GM19035 (cell line): ENCODE results near the gene RPL32.
"Not testable (repeated sequence)": the region's sequence is repeated elsewhere in the genome, so short reads cannot be mapped to it uniquely, and the experiment has no call there.

Source experiments
- ATAC-seq: cut with Tn5 transposase; IDR thresholded peaks from one replicate; pipeline ENCODE4 v1.9.1; 2021; ENCODE audit not compliant: unreplicated experiment

Gene RPL32

DNA sequence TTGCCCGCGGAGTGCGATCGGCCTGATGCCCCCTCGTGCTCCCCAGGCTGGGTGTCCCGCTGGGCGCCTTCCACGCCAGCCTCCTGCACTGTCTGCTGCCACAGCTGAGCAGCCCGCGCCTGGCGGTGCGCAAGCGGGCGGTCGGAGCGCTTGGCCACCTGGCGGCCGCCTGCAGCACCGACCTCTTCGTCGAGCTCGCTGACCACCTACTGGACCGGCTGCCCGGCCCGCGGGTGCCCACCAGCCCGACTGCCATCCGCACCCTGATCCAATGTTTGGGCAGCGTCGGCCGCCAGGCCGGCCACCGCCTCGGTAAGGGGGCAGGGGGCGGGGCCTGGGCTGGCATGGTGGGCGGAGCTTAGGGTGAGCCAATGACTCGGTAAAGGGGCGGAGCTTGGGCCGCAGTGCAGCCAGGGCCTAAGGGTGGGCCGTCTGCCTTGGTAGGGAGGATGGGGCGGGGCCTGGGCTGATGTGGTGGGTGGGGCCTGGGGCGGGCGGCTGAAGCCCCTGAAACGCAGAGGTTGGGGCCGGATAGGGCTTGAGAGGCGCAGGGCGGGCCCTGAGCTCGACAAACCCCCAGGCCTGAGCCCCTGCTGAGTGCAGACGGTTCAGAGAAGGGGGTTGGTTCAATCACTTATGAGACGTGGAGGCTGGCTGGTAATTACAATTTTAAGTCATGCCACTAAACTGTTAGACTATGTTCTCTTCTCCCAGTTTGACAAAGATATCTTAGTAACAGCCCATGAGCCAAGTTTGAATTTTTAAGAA lies 31.2 kb downstream of the RPL32 start:
- peak; percentile 98 for ATAC-seq

DNA sequence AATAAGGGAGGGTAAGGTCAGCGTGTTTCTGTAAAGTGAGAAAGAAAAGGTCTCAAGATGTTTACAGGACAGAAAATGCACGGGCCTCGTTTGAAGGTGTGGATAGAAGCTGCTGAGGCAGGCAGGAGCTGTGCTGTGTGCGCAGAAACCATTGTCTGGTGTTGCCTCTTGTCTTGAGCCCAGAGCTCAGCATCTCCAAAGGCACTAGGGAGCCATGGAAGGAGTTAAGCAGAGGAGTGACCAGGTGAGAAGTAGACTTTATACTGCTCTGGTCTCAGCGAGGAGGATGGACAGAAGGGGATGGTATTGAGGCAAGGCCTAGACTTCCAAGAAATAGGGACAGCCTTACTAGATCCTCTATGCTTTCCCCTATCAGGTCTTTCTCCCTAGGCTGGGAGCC lies 31.9 kb downstream of the RPL32 start:
- ATAC-seq = no peak

DNA sequence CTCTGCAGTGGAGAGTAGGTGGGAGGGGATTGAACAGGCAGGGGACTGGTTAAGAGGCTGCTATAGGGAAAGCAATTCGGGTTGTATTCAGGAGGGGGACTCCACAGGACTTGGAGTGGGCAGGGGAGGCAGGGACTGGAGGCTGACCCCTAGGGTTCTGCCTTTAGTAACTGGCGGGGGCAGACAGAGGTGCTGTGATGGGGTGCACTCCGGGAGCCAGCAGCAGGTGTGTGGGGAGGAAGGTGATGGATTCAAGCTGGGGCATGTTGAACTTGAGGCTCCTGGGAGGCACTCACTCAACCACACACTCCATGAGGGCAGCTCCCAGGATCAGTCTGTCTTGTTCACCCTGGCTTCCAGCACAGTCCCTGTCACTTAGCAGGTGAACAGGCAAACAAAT lies 32.4 kb downstream of the RPL32 start:
- no peak for ATAC-seq

DNA sequence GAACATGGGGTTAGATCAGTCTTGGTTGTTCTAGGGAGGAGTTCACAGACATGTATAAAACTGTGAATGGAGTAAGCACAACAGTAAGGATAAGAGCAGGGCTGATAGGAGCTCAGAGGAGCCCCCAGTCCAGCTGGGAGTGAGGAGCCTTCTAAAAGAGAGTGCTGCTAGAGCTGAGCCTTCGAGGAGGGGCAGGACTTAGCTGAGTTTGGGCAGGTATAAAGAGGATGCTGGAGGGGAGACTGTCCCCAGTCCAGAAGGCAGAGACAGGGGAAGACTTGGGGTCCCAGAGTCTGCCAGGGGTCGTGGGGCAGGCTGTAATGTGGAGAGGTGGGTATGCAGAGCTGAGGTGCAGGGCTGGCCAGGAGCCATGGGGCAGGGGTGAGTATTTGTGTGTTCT lies 32.8 kb downstream of the RPL32 start:
- no peak for ATAC-seq

- no peak for ATAC-seq
These were observed 33.6 kb downstream of the RPL32 start for GRCh38 chr3:12807601-12808359.

GRCh38 chr3:12807066-12807465 lies 34.3 kb downstream of the RPL32 start:
- no peak for ATAC-seq

DNA sequence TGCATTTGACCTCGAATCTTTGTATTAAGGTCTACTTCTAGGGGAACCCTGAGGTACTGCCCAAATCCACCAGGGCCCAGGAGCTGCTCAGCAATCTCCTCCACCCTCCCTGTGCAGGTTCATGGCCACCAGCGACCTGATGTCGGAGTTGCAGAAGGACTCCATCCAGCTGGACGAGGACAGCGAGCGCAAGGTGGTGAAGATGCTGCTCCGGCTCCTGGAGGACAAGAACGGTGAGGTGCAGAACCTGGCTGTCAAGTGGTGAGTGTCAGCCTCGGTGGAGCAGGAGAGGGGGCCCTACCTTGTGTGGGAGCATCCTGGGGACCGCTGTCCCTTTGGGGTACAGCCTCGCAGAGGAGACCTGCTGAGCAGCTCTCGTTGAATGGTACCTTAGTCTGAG lies 38.0 kb downstream of the RPL32 start:
- no peak for ATAC-seq

DNA sequence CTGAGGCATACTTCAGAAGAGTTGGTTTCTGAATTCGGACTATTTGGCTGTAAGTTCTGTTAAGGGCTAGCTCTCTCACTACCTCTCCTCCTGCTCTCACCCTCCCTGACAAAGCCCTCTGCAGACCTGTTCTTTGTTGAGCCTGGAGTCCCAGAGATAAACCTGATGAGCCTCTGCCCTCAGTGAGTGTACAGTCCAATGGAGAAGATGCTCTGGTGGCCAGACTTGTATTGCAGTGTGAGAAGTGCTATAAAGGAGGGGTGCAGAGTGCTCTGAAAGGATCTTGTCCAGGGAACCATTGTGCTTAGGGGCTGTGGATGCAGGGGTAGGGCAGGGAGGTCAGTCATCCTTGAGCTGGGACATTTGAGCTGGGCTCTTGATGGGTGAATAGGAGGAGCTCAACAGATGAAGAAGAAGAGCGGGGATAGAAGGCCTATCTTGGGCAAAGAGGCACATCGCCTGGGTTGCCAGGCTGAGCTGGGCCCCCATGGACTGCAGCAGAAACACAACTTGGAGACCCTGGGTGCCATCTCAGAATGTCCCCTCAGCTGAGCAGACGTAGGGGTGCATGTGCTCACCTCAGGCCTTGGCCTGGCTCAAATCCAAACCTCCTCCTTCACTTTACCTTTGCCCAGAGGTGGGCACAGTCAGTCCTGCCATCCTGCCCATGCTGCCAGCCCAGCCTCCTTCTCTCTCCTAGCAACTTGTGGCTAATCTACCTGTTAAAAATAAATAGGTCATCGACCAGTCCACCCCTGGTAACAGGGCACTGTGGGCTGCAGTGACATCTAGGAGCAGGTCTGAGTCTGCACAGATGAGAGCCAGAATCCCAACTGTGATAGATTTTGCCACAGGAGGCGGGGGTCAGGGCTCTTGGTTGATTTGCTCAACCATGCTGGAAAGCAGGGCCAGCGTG lies 41.6 kb downstream of the RPL32 start:
- ATAC-seq = no peak

DNA sequence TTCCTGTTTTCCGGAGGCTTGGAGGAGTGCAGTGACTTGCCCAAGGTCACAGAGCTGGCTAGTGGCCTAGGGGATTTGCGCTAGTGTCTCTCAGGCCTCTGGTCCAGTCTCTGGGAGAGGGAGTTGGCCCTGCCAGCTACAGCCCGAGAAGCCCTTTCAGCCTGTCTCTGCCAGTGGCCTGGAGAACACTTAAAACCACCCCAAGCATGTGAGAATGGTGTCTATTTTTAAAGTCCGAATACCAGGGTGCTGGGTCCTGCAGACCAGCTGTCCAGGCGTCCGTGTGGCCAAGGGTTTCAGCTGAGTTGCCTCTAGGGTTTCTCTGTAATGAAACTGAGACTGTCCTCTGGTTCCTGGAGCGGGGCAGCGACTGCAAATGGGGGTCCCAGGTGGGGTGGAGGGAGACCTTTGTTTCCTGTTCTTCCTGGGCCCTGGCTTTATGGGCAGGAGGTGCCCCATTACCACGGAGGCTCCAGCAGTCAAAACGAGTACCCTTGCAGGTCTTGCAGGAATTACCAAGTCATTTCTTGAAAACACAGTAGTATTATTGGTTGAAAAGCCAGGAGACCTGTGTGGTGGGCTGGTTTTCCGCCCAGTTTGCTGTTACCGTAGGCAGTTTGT lies 42.7 kb downstream of the RPL32 start:
- no peak for ATAC-seq

GRCh38 chr3:12797892-12798558 lies 43.3 kb downstream of the RPL32 start:
- ATAC-seq = no peak

DNA sequence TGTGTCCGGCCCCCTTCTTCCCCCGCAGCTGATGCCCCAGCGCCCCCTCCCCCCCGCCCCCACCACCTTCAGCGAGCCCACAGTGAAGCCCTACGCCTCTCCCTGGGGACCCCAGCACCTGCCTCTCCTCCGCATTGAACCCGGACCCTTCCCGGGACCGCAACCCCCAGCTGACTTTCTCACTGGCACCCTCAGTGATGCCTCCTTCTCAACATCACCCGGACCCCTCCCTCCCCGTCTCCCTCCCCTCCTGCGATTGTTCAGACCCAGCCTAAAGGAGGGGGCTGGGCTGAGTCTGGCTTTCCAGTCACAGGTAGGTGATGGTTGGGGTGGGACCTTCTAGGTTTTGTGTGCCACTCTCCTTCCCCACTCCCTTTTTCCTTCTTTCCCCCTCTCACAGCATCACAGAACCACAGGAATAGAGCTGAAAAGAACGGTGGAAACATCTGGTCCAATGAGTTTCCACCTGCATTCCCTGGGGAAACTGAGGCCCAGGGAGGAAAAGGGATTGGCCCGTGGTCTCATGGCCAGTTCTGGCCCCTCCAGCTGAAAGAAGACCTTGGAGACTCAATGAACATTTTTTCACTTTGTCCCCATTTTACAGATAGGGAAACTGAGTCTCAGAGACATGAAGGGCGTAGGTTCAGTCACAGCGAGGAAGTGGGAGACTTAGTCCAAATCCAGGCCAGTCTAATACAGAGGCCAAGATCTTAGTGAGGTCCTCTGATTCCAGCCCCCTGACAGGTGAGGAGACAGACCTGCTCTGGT lies 44.1 kb downstream of the RPL32 start:
- no peak for ATAC-seq

DNA sequence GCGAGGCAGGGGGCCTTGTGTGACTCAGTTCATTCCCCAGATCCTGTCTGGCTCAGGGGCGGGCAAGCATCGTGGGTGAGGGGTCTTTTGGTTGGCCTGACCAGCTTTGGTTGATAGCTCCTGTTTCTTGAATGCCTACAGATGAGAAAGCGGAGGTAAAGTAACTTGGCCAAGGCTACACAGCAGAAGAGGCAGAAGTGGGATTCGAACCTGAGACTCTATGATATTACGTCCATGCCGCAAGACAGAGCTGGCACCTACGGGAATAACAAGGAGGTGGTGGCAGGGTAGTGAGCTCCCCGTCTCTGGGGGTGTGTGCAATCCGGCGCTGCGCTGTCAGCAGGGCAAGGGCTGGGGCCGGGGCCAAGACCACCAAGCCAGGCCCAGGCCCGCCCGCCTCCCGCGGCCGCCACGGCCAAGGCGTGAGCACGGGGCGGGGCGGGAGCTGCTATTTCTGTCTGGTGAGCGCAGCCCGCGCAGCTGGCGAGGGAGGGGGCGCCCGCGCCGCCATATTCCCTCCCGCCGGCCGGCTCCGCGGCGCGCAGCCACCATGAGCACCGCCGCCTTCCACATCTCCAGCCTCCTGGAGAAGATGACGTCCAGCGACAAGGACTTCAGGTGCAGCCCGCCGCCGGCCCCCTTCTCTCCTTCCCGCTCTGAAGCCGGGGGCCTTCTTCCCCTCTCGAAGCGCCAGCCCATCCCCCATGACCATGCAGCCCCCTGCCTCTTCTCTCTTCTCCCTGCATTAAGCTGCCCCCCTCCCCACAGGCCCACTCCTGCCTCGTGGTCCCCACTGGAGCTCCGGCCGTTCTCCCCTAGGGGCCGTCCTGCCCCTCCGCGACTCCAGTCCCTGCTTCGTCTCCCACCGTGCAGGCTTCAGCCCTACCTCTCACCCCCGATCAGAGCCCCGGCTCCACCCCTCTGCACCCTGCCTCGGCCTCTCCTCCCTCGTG lies 44.9 kb downstream of the RPL32 start, which contains the start of gene CAND2:
Gene CAND2, plus strand, starts transcription at position 510 of the 953 bp plus-strand sequence. Its CDS starts 41 bp downstream, at position 551.
- no peak for ATAC-seq

DNA sequence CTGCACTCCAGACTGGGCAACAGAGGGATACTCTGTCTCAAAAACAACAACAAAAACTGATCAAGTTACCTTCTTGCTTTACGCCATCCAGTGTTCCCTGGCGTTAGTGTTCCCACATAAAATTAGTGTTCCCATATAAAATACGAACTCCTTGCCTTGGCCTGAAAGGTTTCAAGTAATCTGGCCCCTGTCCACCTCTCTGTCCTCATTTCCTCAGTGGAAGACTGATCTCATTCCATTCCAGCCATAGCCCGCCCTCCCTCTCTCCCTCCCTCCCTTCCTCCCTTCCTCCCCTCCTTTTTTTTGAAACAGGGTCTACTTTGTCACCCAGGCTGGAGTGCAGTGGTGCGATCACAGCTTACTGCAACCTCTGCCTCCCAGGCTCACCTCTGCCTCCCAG lies 47.7 kb downstream of the RPL32 start:
- ATAC-seq = no peak

DNA sequence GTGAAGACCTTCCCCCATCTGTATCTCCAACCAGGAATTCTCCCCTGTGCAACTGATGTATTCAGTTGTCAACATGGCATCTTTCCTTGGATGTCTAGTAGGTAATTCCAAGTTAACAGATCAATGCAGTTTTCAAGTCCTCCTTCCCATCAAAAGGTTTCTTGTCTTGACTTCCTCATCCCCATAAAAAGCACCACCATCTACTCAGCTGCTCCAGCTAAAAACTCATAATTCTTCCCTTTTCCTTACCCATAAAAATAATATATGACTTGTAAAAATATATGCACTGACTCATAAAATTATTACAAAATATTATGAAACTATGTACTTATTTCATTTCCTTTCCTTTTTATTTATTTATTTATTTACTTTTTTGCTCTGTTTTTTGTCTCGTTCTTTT lies 49.9 kb downstream of the RPL32 start:
- ATAC-seq = no peak

DNA sequence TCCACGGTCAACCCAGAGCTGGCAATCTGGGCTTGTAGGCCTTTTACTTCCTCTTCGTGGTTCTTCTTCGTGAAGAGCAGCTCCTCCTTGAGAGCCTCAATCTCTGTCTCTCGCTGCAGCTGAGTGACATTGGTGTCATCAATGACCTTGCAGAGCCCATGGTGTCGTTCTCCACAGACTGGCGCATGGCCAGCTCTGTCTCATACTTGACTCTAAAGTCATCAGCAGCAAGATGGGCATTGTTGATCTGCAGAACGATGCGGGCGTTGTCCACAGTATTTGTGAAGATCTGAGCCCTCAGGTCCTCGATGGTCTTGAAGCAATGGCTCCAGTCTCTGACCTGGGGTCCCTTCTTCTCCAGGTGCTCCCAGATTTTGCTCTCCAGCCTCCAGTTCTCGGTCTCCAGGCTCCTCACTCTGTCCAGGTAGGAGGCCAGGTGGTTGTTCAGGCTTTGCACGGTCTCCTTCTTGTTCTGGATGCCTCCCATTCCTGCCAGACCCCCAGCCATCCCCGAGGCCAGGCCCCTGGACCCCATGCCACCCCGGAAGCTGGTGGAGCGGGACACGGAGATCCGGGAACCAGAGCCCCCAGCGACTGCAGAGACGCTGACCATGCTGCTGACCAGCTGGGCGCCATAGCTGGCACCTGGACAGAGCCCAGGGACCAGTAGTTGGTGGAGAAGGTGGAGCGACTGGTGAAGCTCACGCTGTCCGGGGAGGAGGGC lies 53.2 kb downstream of the RPL32 start:
- ATAC-seq = not testable (repeated sequence)

DNA sequence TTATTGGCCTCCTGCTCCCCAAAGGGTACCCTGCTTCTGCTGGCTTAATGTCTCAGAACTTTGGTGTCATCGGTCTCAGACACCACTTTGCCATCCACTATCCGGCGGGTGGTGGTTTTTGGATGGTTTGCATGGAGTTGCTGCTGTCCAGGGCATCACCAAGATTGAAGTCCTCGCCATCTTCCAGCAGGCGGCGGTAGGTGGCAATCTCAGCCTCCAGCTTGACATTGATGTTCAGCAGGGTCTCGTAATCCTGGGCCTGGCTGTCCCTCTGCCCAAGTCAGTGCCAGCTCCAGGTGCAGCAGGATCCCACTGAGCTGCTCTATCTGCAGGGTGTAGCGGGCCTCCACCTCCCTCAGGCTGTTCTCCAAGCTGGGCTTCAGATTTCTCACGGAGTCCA lies 54.0 kb downstream of the RPL32 start:
- ATAC-seq = not testable (repeated sequence)

GRCh38 chr3:12785096-12785495 lies 56.3 kb downstream of the RPL32 start:
- no peak for ATAC-seq
